Ishikawa (cell line): ENCODE data around the gene ICA1L.

ENCODE experiments used
- CREB1 ChIP-seq: IDR thresholded peaks from 2 replicates; pipeline ENCODE4 v1.6.1; 2012; ENCODE audit warnings: low read depth
- RAD21 ChIP-seq: IDR thresholded peaks from 2 replicates; pipeline ENCODE4 v1.6.1; 2012; ENCODE audit warnings: low read depth

DNA sequence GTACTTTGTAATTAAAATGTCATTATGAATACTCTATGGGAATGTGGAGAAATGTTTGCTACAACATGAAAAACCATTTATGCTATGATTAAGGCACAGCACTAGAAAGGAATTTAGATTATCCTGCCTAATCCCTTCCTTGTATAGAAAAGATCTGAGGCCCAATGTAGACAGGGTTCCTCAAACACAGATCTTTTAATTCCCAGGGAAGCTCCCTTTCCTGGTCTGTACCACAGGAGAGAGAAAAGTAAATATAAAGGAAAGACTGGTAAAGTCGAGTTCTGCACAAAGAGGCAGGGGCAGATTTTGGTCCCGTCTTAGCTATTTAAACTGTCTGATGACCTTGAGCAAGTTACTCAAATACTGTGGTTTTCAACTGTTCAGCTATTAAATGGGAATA, 84.7 kb downstream of the ICA1L start:
- no peak for TF ChIP-seq CREB1
- no peak for TF ChIP-seq RAD21
